ENCODE data around the gene CFAP97. TPM values are rescaled to one million over a fixed set of nuclear protein-coding genes. Genes with fewer than 3 reads are reported as not detected.

CFAP97 gene
- total and polyA plus RNA-seq, 9 of the 15 experiments (the other 6 are each of a cell fraction or from before 2014, with no cell fraction given), result 17.3 to 57.8 (median 44.4) TPM

GRCh38 chr4:185242749-185243533 is 39.1 kb upstream of the CFAP97 start:
- no TSS peak for BruUV-seq (replicated peaks)
- H3K9me3 ChIP-seq (replicated peaks; ENCODE audit: control insufficient read depth, insufficient read depth, low read depth, low read length), result 0 out of 2 replicates have a peak, but pooled peaks cover 1% of the 10 kb centered on the region
- ChIA-PET POLR2A (interaction anchor here (0.5 to 1.1 kb wide), 2 partner anchors 16 to 178 kb away, joined by 3 read pairs; no protein-coding TSS in a partner anchor), CTCF (ENCODE audit: low intra/inter-chr PET ratio) (no interaction called here)
- ATAC-seq, result peak; percentile 31
- no peaks in the 10 kb centered on the region for H3K9me1 ChIP-seq (ENCODE audit: control insufficient read depth, insufficient read depth, low read length)
- no peak overlapping the region for H3K4me3 ChIP-seq
- H3K27ac ChIP-seq (ENCODE audit: extremely low read depth, low read depth, low read length), result no peak overlapping the region
- no peak overlapping the region for H3K9ac ChIP-seq (ENCODE audit: insufficient read depth in 1 of 2, low read depth in 2 of 2, low read length in 2 of 2)
- 44% methylated on average over 6 of the region's 6 CpGs for WGBS (ENCODE audit: insufficient coverage, low coverage, missing lambda C conversion rate)
- no peaks in the 10 kb centered on the region for H3K79me2 ChIP-seq (ENCODE audit: control insufficient read depth, insufficient read depth, low read length)
- intact Hi-C loops (cut with micrococcal nuclease) (no loop called here), in situ Hi-C loops (cut with MboI) (no loop called here)
- no peak overlapping the region for H2AFZ ChIP-seq (ENCODE audit: low read depth, low read length)
- no peaks in the 10 kb centered on the region; the same call in 1 of the 2 replicates for H4K20me1 ChIP-seq (replicated peaks; ENCODE audit: control insufficient read depth, insufficient read depth, low read length)
- FAIRE-seq, result no peak
- no peak overlapping the region for H3K4me2 ChIP-seq (ENCODE audit: insufficient read depth, low read length)
- no peaks in the 10 kb centered on the region; a peak in 4 of 5 replicates for H3K4me1 ChIP-seq (replicated peaks in 1 of 2; ENCODE audit: control insufficient read depth in 2 of 2, insufficient read depth in 2 of 2, low read length in 2 of 2)
- no peaks in the 10 kb centered on the region for H3K36me3 ChIP-seq (ENCODE audit: control insufficient read depth, insufficient read depth, low read length)
- no peaks in the 10 kb centered on the region for H3K27me3 ChIP-seq (ENCODE audit: control insufficient read depth in 2 of 2, insufficient read depth in 2 of 2, low read length in 2 of 2)
- no peak for DNase-seq (ENCODE audit: extremely low read depth in 1 of 4, low spot score in 3 of 4)
- no peak for TF ChIP-seq ZNF253 (CRISPR knock-in tag; conservative IDR thresholded peaks at IDR 0.05)
- TF ChIP-seq ZNF121 (CRISPR knock-in tag; conservative IDR thresholded peaks at IDR 0.05), result no peak
- TF ChIP-seq, protein P1, sequence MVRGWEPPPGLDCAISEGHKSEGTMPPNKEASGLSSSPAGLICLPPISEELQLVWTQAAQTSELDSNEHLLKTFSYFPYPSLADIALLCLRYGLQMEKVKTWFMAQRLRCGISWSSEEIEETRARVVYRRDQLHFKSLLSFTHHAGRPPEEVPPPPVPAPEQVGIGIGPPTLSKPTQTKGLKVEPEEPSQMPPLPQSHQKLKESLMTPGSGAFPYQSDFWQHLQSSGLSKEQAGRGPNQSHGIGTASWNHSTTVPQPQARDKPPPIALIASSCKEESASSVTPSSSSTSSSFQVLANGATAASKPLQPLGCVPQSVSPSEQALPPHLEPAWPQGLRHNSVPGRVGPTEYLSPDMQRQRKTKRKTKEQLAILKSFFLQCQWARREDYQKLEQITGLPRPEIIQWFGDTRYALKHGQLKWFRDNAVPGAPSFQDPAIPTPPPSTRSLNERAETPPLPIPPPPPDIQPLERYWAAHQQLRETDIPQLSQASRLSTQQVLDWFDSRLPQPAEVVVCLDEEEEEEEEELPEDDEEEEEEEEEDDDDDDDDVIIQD (CRISPR knock-in tag; IDR thresholded peaks at IDR 0.05), result no peak
- no peak for TF ChIP-seq HMG20A (CRISPR knock-in tag; conservative IDR thresholded peaks at IDR 0.05)
- TF ChIP-seq TARDBP (IDR thresholded peaks at IDR 0.05), result no peak
- TF ChIP-seq ZNF143 (CRISPR knock-in tag; IDR thresholded peaks at IDR 0.05), result no peak
- TF ChIP-seq RBBP5 (IDR thresholded peaks at IDR 0.05; ENCODE audit: borderline replicate concordance, insufficient read depth, low read length, poor library complexity, severe bottlenecking), result no peak
- TF ChIP-seq NEUROD1 (IDR thresholded peaks at IDR 0.05; ENCODE audit: borderline replicate concordance, low read depth, low read length, partially characterized antibody), result no peak
- TF ChIP-seq ZNF584 (CRISPR knock-in tag; IDR thresholded peaks at IDR 0.05; ENCODE audit: low read depth), result no peak
- 0 out of 2 replicates have a peak, but pooled peaks have one; percentile 21 for TF ChIP-seq MEF2A (IDR thresholded peaks at IDR 0.05; ENCODE audit: control insufficient read depth, low read depth, low read length)
- no peak for TF ChIP-seq ZNF589 (CRISPR knock-in tag; IDR thresholded peaks at IDR 0.05; ENCODE audit: low read depth)
- TF ChIP-seq RBM17 (IDR thresholded peaks at IDR 0.05; ENCODE audit: borderline replicate concordance, low read depth, low read length), result no peak
- TF ChIP-seq PTBP1 (IDR thresholded peaks at IDR 0.05; ENCODE audit: low read depth, low read length), result no peak
- TF ChIP-seq POLR2B (IDR thresholded peaks at IDR 0.05; ENCODE audit: low read depth, partially characterized antibody), result no peak
- TF ChIP-seq LEF1 (IDR thresholded peaks at IDR 0.05), result no peak
- TF ChIP-seq ATF3 (IDR thresholded peaks at IDR 0.05), result peak; percentile 66
- no peak for TF ChIP-seq ATF3 (CRISPR knock-in tag; conservative IDR thresholded peaks at IDR 0.05)
- no peak for TF ChIP-seq SMARCE1 (IDR thresholded peaks at IDR 0.05)
- no peak for TF ChIP-seq THRAP3 (IDR thresholded peaks at IDR 0.05; ENCODE audit: borderline replicate concordance)
- no peak for TF ChIP-seq ZNF184 (CRISPR knock-in tag; IDR thresholded peaks at IDR 0.05)
- TF ChIP-seq ZBTB8A (IDR thresholded peaks at IDR 0.05; ENCODE audit: partially characterized antibody), result no peak
- no peak for TF ChIP-seq ZNF431 (CRISPR knock-in tag; IDR thresholded peaks at IDR 0.05)
